K562 (cell line): ENCODE measurements around the gene PTPRG. TPM values are rescaled to one million over a fixed set of nuclear protein-coding genes. Genes with fewer than 3 reads are reported as not detected.

Source experiments
- ATAC-seq: fragments of 200-7000 bp; cut with Tn5 transposase; 3 replicates; pipeline ENCODE4 v1.9.1; 2020; ENCODE audit warnings: moderate library complexity
- BruUV-seq: library from RNA; stranded (reverse); fragments of 400-500 nt; replicated peaks from 2 replicates; lab custom pipeline; 2021; lab: Mats Ljungman, UMichigan
- CTCF ChIA-PET: fragments of 300-600 bp; formaldehyde crosslinking; extraction: SDS; loops from one replicate; lab custom pipeline; 2021; ENCODE audit warnings: low intra/inter-chr PET ratio; lab: Yijun Ruan, JAX
- POLR2A ChIA-PET: fragments of 300-600, 350-650 bp; sonication (Branson Sonifier 250); formaldehyde crosslinking; extraction: SDS; loops from one replicate; lab custom pipeline; 2021; ENCODE audit warnings: antibody characterized with exemption, inconsistent platforms; lab: Yijun Ruan, JAX
- DNase-seq, 4 experiments: peaks; one replicate each; pipeline versions ENCODE4 v3.0.0 to v3.0.0-alpha.2; 2011 to 2018; ENCODE audit warnings: low spot score in 3 of 4, mixed read lengths in 3 of 4; ENCODE audit errors: extremely low read depth in 1 of 4
- FAIRE-seq: peaks from 2 replicates; lab custom pipeline; 2011; peaks lifted over from hg19 to GRCh38; lab: Jason Lieb, UNC
- H2AFZ ChIP-seq: 2 replicates; pipeline ENCODE4 v1.6.0; 2011; ENCODE audit warnings: low read depth, low read length, control low read depth, inconsistent platforms
- H3K27ac ChIP-seq: fragments of 200-600 bp; 3 replicates; pipeline ENCODE4 v1.8.0; 2011; ENCODE audit warnings: low read depth, mild to moderate bottlenecking, control low read depth, inconsistent platforms, low read length, moderate library complexity, mixed read lengths; ENCODE audit errors: extremely low read depth
- H3K27me3 ChIP-seq, 2 experiments: fragments of 300-600 bp in 1 of 2; 2 replicates in 1 of 2; 3 replicates in 1 of 2; pipeline versions ENCODE4 v1.6.0 to v1.8.0; 2011; ENCODE audit warnings: inconsistent platforms in 2 of 2, low read length in 2 of 2, mild to moderate bottlenecking in 1 of 2, mixed read lengths in 1 of 2, moderate library complexity in 1 of 2; ENCODE audit not compliant: control insufficient read depth in 2 of 2, insufficient read depth in 2 of 2
- H3K36me3 ChIP-seq: fragments of 300-600 bp; 3 replicates; pipeline ENCODE4 v1.8.0; 2011; ENCODE audit warnings: mild to moderate bottlenecking, low read length, inconsistent platforms; ENCODE audit not compliant: control insufficient read depth, insufficient read depth
- H3K4me1 ChIP-seq, 2 experiments: fragments of 200-600 bp in 1 of 2; replicated peaks in 1 of 2; 2 replicates in 1 of 2; 3 replicates in 1 of 2; pipeline versions ENCODE4 v1.5.1 to v1.8.0; 2011; ENCODE audit warnings: inconsistent platforms in 2 of 2, low read length in 2 of 2, mild to moderate bottlenecking in 1 of 2, mixed read lengths in 1 of 2, moderate library complexity in 1 of 2; ENCODE audit not compliant: control insufficient read depth in 2 of 2, insufficient read depth in 2 of 2
- H3K4me2 ChIP-seq: 2 replicates; pipeline ENCODE4 v1.6.1; 2011; ENCODE audit warnings: low read length, control low read depth, inconsistent platforms, mixed read lengths; ENCODE audit not compliant: insufficient read depth
- H3K4me3 ChIP-seq: fragments of 200-600 bp; sonication (generic), shearing (Covaris generic); 2 replicates; pipeline ENCODE4 v1.5.1; 2016; ENCODE audit warnings: control low read depth, inconsistent platforms
- H3K79me2 ChIP-seq: fragments of 200-600 bp; 3 replicates; pipeline ENCODE4 v1.8.0; 2011; ENCODE audit warnings: low read length, inconsistent platforms; ENCODE audit not compliant: control insufficient read depth, insufficient read depth
- H3K9ac ChIP-seq, 2 experiments: 2 replicates each; pipeline versions ENCODE4 v1.6.0 to v1.6.1; 2011; ENCODE audit warnings: low read depth in 2 of 2, low read length in 2 of 2, control low read depth in 1 of 2, inconsistent platforms in 1 of 2, mild to moderate bottlenecking in 1 of 2, mixed read lengths in 1 of 2; ENCODE audit not compliant: insufficient read depth in 1 of 2
- H3K9me1 ChIP-seq: one replicate; pipeline ENCODE4 v1.6.0; 2011; ENCODE audit warnings: inconsistent platforms, mild to moderate bottlenecking, low read length, moderate library complexity; ENCODE audit not compliant: control insufficient read depth, insufficient read depth
- H3K9me3 ChIP-seq: replicated peaks from 2 replicates; pipeline ENCODE4 v1.5.1; 2011; ENCODE audit warnings: low read depth, low read length, inconsistent platforms; ENCODE audit not compliant: control insufficient read depth, insufficient read depth
- H4K20me1 ChIP-seq: replicated peaks from 2 replicates; pipeline ENCODE4 v1.6.1; 2011; ENCODE audit warnings: low read length, inconsistent platforms, mixed read lengths; ENCODE audit not compliant: control insufficient read depth, insufficient read depth
- CBFB ChIP-seq: sonication (generic); formaldehyde crosslinking; IDR thresholded peaks from 2 replicates; pipeline ENCODE4 v1.4.0; 2020; ENCODE audit warnings: mild to moderate bottlenecking, missing genetic modification reagents
- FOXK2 ChIP-seq, 2 experiments: fragments of 450-650 bp; IDR thresholded peaks in 1 of 2; conservative IDR thresholded peaks in 1 of 2; 2 replicates each; pipeline ENCODE4 v1.6.1; 2016; ENCODE audit warnings: low read depth in 2 of 2, mild to moderate bottlenecking in 1 of 2
- GABPB2 ChIP-seq: fragments of 250-450 bp; sonication (Bioruptor Pico); conservative IDR thresholded peaks from 2 replicates; pipeline ENCODE4 v1.5.1; 2021; ENCODE audit warnings: mild to moderate bottlenecking
- KDM2B ChIP-seq: fragments of 250-450 bp; sonication (Bioruptor Pico); IDR thresholded peaks from 2 replicates; pipeline ENCODE4 v1.8.0; 2021; ENCODE audit warnings: mild to moderate bottlenecking, moderate library complexity
- KDM4B ChIP-seq, 2 experiments: fragments of 450-650 bp in 1 of 2; sonication (generic) in 1 of 2; IDR thresholded peaks; 2 replicates each; pipeline ENCODE4 v1.6.1; 2016 to 2017; ENCODE audit warnings: borderline replicate concordance in 2 of 2, antibody characterized with exemption in 1 of 2, low read depth in 1 of 2, mild to moderate bottlenecking in 1 of 2
- RBM39 ChIP-seq: fragments of 200-400 bp; formaldehyde crosslinking; optimal IDR thresholded peaks from 2 replicates; pipeline ENCODE3; 2018; ENCODE audit warnings: low read depth, low read length
- ZEB2 ChIP-seq: fragments of 450-650 bp; IDR thresholded peaks from 2 replicates; pipeline ENCODE4 v1.6.1; 2016
- ZNF263 ChIP-seq: sonication (generic); formaldehyde crosslinking; IDR thresholded peaks from 2 replicates; pipeline ENCODE4 v1.8.0; 2022; ENCODE audit warnings: mild to moderate bottlenecking, missing genetic modification reagents, borderline replicate concordance
- WGBS: fragments of 100-300 bp; shearing (Covaris generic); methylation state at CpG from one replicate; pipeline ENCODE4 v1.1.6; 2016; ENCODE audit warnings: low coverage, mixed read lengths; ENCODE audit not compliant: insufficient coverage; ENCODE audit errors: missing lambda C conversion rate; 5-methylcytosine and 5-hydroxymethylcytosine counted together
- in situ Hi-C: fragments of 300-500 bp; cut with MboI; formaldehyde crosslinking; loops from 4 replicates; pipeline ENCODE4 v1.15.0; 2018; ENCODE audit warnings: inconsistent platforms, mixed read lengths
- intact Hi-C: fragments of 100-400 bp; cut with micrococcal nuclease; formaldehyde crosslinking; loops from 2 replicates; pipeline ENCODE4 v1.14.2; 2022
- polyA plus RNA-seq, 8 experiments: library from polyadenylated mRNA; depleted of rRNA in 4 of 8; stranded (reverse) in 5 of 8; unstranded in 3 of 8; fragments of >200 nt; fragmentation: Nextera tagmentation in 2 of 8; fragmentation: Illumina TruSeq in 1 of 8; extraction: Ambion mirVana in 2 of 8; extraction: Trizol in 1 of 8; gene quantifications; 2 replicates each; pipeline versions ENCODE4 v1.2.1 to v1.2.3, GENCODE V29; 2011 to 2014; ENCODE audit warnings: inconsistent platforms in 1 of 8, missing spikeins in 1 of 8
- total RNA-seq, 7 experiments: library from RNA; depleted of rRNA in 6 of 7; stranded (reverse); fragments of >200 nt in 6 of 7; fragmentation: Illumina TruSeq in 2 of 7; extraction: Trizol in 2 of 7; gene quantifications; 2 replicates each; pipeline versions ENCODE4 v1.2.1 to v1.2.3, GENCODE V29; 2011 to 2021; ENCODE audit warnings: low replicate concordance in 1 of 7
- TF ChIP-seq, protein P1 (sequence below): fragments of 450-650 bp; IDR thresholded peaks from 2 replicates; pipeline ENCODE4 v1.6.1; 2016; ENCODE audit warnings: antibody characterized with exemption
- TF ChIP-seq, protein P2 (sequence below): fragments of 250-450 bp; sonication (Bioruptor Pico); IDR thresholded peaks from 2 replicates; pipeline ENCODE4 v1.5.0; 2020; ENCODE audit warnings: mild to moderate bottlenecking, borderline replicate concordance

PTPRG gene
- total and polyA plus RNA-seq, 9 of the 15 experiments (the other 6 are each of a cell fraction or from before 2014, with no cell fraction given), result 0.16 TPM; not detected in 8

DNA sequence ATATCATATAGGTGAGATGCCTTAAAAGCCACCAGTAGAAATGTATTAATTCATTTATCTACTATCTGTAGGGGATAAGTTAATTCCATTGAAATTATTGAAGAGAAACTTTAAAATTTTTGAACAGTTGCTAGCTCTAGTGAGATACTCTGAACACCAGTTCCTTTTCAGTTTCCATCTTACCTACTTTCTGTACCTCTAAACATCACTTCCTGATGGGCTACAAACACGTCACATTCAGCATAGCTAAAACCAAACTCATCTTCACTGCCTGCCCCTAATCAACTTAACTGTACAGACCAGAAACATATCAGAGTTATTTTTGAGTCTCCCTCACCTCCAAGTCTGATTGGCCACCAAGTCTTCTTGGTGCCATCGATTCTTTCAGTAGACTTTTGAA, 723.1 kb downstream of the PTPRG start:
- no peak for ATAC-seq
- ChIA-PET POLR2A (no interaction called here), CTCF (no interaction called here)
- Histone ChIP-seq H3K9ac (no peak overlapping the region), H3K27me3 (no peaks in the 10 kb centered on the region), H3K4me3 (no peak overlapping the region), H3K27ac (no peak overlapping the region), H4K20me1 (no peaks in the 10 kb centered on the region), H3K9me3 (no peaks in the 10 kb centered on the region), H3K9me1 (no peaks in the 10 kb centered on the region), H3K4me2 (no peak overlapping the region), H3K4me1 (no peaks in the 10 kb centered on the region)
- no TSS peak for BruUV-seq
- WGBS, result 7% methylated on average over 2 of the region's 2 CpGs
- no peak for DNase-seq
- in situ Hi-C loops, result no loop called here
- TF ChIP-seq CBFB (CRISPR knock-in tag), result no peak
- TF ChIP-seq KDM4B (IDR thresholded peaks at IDR 0.05; ENCODE audit: borderline replicate concordance in 2 of 2, low read depth in 1 of 2), result no peak
- no peak for TF ChIP-seq FOXK2 (conservative IDR thresholded peaks at IDR 0.05 in 1 of 2, IDR thresholded peaks at IDR 0.05 in 1 of 2; ENCODE audit: low read depth in 2 of 2)
- no peak for TF ChIP-seq KDM2B (CRISPR knock-in tag)
- TF ChIP-seq ZEB2, result no peak
- TF ChIP-seq, all 486 proteins: peak for 0
- H3K36me3 ChIP-seq, result no peaks in the 10 kb centered on the region
- intact Hi-C loops, result no loop called here
- no peaks in the 10 kb centered on the region for H3K79me2 ChIP-seq
- FAIRE-seq, result no peak
- no peak overlapping the region for H2AFZ ChIP-seq

DNA sequence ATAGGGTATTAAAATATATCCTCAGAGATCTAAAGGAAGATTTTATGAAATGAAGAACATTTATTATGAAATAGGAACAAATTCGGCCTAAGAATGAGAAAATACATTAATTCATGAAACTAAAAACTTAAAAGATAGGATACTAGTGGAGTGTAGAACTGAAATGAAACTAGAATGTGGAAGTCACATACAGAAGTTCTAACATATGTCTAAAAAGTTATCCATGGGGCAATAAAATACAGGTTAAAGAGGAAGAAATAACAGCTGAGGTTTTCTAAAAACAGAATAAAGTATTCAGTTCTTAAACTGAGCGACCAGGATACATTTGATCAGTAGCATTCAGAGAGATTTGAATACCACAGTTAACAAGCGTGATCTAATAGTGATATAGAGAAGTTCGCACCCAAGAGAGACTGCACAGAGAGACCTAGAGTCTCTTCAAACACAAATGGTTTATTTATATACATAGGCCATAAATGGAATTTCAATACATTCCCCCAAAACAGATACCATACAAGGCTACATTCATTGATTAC, 726.1 kb downstream of the PTPRG start:
- Histone ChIP-seq H3K27me3 (no peaks in the 10 kb centered on the region), H3K36me3 (no peaks in the 10 kb centered on the region), H3K4me1 (no peaks in the 10 kb centered on the region), H3K79me2 (no peaks in the 10 kb centered on the region), H3K9ac (no peak overlapping the region), H3K9me1 (no peaks in the 10 kb centered on the region), H3K4me2 (no peak overlapping the region), H3K9me3 (no peaks in the 10 kb centered on the region), H4K20me1 (no peaks in the 10 kb centered on the region), H3K27ac (no peak overlapping the region), H3K4me3 (no peak overlapping the region), H2AFZ (no peak overlapping the region)
- in situ Hi-C loops (no loop called here), intact Hi-C loops (no loop called here)
- no peak for ATAC-seq
- BruUV-seq, result no TSS peak
- no peak for DNase-seq
- POLR2A ChIA-PET, result no interaction called here
- no peak for FAIRE-seq
- WGBS, result 0% methylated on average over 4 of the region's 4 CpGs
- CTCF ChIA-PET, result no interaction called here
- TF ChIP-seq, protein P1, sequence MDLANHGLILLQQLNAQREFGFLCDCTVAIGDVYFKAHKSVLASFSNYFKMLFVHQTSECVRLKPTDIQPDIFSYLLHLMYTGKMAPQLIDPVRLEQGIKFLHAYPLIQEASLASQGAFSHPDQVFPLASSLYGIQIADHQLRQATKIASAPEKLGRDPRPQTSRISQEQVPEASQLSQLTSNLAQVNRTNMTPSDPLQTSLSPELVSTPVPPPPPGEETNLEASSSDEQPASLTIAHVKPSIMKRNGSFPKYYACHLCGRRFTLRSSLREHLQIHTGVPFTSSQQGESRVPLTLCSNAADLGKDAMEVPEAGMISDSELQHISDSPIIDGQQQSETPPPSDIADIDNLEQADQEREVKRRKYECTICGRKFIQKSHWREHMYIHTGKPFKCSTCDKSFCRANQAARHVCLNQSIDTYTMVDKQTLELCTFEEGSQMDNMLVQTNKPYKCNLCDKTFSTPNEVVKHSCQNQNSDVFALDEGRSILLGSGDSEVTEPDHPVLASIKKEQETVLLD, result no peak
- TF ChIP-seq, protein P2, sequence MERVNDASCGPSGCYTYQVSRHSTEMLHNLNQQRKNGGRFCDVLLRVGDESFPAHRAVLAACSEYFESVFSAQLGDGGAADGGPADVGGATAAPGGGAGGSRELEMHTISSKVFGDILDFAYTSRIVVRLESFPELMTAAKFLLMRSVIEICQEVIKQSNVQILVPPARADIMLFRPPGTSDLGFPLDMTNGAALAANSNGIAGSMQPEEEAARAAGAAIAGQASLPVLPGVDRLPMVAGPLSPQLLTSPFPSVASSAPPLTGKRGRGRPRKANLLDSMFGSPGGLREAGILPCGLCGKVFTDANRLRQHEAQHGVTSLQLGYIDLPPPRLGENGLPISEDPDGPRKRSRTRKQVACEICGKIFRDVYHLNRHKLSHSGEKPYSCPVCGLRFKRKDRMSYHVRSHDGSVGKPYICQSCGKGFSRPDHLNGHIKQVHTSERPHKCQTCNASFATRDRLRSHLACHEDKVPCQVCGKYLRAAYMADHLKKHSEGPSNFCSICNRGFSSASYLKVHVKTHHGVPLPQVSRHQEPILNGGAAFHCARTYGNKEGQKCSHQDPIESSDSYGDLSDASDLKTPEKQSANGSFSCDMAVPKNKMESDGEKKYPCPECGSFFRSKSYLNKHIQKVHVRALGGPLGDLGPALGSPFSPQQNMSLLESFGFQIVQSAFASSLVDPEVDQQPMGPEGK (CRISPR knock-in tag), result no peak
- no peak for TF ChIP-seq ZNF263 (CRISPR knock-in tag)
- TF ChIP-seq RBM39, result no peak
- no peak for TF ChIP-seq GABPB2 (CRISPR knock-in tag)
